GM21825 (cell line): Measurements from ENCODE around the gene TREH.

Source experiments
- ATAC-seq: cut with Tn5 transposase; IDR thresholded peaks from one replicate; pipeline ENCODE4 v1.9.1; 2021; ENCODE audit warnings: mild to moderate bottlenecking, moderate library complexity; ENCODE audit not compliant: unreplicated experiment

Gene TREH

GRCh38 chr11:118632577-118633318, 46.7 kb downstream of the TREH start:
- ATAC-seq: no peak

- no peak for ATAC-seq
These were observed 48.1 kb downstream of the TREH start for GRCh38 chr11:118631142-118631909.

- no peak for ATAC-seq
These were observed 49.4 kb downstream of the TREH start for GRCh38 chr11:118629761-118630661.

GRCh38 chr11:118628861-118629549, 50.4 kb downstream of the TREH start:
- no peak for ATAC-seq

DNA sequence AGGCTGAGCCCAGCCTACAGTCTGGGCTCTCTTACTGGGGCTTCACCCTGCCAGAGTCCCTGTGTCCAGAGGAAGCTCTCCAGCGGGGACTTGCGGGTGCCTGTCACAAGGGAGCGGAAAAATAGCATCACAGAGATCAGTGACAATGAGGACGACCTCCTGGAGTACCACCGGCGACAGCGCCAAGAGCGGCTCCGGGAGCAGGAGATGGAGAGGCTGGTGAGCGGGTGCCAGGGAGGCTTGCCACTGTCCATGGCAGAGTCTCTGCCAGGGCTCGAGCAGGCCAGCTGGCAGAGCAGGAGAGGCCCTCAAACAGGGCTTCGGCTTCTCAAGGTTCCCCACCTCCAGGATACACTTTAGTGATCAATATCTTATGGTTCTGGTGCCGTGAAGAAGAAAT, 51.0 kb downstream of the TREH start:
- ATAC-seq: no peak

DNA sequence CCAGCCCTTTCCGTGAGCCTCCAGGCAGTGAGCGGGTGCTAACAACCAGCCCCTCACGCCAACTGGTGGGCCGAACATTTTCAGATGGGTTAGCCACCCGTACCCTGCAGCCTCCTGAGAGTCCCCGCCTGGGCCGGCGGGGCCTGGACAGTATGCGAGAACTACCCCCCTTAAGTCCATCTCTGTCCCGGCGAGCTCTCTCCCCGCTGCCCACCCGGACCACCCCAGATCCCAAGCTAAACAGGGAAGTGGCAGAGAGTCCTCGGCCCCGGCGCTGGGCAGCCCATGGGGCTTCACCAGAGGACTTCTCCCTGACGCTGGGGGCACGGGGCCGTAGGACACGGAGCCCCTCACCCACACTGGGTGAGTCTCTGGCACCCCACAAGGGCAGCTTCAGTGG, 51.4 kb downstream of the TREH start:
- ATAC-seq: no peak

- ATAC-seq: no peak
These were observed 51.9 kb downstream of the TREH start for GRCh38 chr11:118627566-118627965.

GRCh38 chr11:118625976-118626375, 53.5 kb downstream of the TREH start:
- ATAC-seq: no peak

DNA sequence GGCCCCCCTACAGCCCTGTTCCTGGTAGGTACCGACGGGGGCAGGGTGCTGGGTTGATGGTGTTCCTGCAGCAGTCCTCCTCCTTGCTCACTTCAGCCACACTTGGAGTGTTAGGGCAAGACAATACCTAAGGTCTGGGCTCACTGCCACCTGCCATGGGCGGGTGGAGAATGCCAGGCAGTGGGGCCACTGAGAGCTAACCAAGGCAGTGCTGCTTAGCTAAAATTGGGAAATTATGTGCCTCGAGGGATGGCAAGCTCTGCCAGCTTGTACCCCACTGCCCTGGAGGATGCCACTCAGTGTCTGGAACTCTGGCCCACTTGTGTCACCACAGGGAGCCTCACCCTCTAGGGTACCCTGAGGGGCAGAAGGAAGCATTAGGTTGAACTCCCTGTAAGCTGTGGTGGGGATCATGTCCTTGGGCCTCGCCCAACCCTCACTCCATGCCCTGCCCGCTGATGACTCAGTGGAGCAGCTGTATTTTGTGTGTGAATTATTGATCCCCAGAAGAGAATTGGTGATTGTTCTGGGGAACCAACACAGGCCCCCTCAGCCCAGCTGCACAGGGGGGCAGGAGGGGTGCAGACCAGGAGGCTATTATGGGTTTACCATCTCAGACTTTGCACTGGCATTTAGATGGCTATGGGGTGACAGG, 54.3 kb downstream of the TREH start:
- no peak for ATAC-seq

DNA sequence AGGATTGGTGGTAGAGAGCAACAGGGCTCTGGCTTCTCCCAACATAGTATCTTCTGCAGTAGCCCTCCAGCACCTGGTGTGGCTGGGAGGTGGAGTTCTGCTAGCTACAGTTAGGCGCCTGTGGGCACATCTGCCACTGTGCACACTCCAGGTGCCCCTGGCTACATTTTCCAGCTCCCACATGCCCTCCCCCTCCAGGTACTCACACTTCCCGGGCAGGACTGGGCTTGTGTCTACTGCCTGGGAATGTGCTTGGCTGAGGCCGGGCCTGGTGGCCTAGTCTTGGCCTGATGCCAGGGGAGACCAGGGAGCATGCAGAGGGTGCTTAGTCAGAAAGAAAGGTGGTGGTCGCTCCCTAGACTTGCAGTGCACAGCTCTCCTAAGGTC, 56.2 kb downstream of the TREH start:
- ATAC-seq: no peak

- no peak for ATAC-seq
These were observed 56.8 kb downstream of the TREH start for GRCh38 chr11:118622376-118623268.

- ATAC-seq: no peak
These were observed 57.6 kb downstream of the TREH start for GRCh38 chr11:118621784-118622375.

- ATAC-seq: no peak
These were observed 58.2 kb downstream of the TREH start for GRCh38 chr11:118621071-118621783.

DNA sequence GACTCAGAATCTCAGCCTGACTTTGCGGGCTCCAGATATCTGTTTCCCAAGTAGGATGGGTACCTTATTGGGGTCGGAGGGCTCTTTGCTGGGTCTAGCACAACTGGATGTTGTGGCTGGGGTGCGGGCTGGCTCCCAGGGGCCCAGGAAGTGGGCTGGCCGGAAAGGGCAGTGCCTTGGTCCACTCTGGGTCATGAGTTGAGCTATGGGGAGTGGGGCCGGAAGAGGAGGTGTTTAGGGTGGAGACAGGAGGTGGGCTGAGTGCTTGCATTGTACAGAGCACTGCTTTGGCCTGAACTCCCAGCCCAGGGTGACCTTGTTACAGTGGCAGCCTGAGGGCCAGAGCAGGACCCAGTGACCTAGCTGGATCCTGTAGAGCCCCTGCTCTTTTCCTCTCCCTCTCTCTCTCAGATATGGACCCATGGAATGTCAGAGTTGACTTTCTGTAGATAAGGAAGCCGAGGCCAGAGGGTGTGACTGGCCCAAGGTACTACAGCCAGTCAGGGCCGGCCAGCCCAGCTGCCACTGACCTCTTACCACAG, 58.9 kb downstream of the TREH start:
- no peak for ATAC-seq

GRCh38 chr11:118619444-118620197, 59.8 kb downstream of the TREH start:
- no peak for ATAC-seq

GRCh38 chr11:118618991-118619375, 60.5 kb downstream of the TREH start:
- no peak for ATAC-seq
